Lung (tissue), 16 donors: ENCODE measurements around the gene CABP4. TPM values are rescaled to one million over a fixed set of nuclear protein-coding genes. Genes with fewer than 3 reads are reported as not detected.

ENCODE experiments used
- ATAC-seq: fragments of 200-7000 bp; cut with Tn5 transposase; one replicate; pipeline ENCODE4 v1.9.1; 2020; ENCODE audit warnings: moderate number of reproducible peaks; ENCODE audit not compliant: insufficient read depth, low FRiP score
- DNase-seq, 3 donors: peaks; one replicate each; pipeline ENCODE4 v3.0.0-alpha.2; 2013 to 2017
- H3K27ac ChIP-seq, 2 donors: one replicate each; pipeline ENCODE4 v1.5.1; 2013; ENCODE audit warnings: mild to moderate bottlenecking in 2 of 2, moderate library complexity in 2 of 2, control low read depth in 1 of 2, inconsistent platforms in 1 of 2, low read depth in 1 of 2, low read length in 1 of 2
- H3K27me3 ChIP-seq, 3 donors: one replicate each; pipeline ENCODE4 v1.5.1; 2013; ENCODE audit warnings: low read length in 2 of 3; ENCODE audit not compliant: control insufficient read depth in 3 of 3, insufficient read depth in 3 of 3
- H3K36me3 ChIP-seq, 4 donors: one replicate each; pipeline ENCODE4 v1.5.1; 2013; ENCODE audit warnings: low read length in 4 of 4, mild to moderate bottlenecking in 1 of 4, moderate library complexity in 1 of 4; ENCODE audit not compliant: control insufficient read depth in 4 of 4, insufficient read depth in 4 of 4
- H3K4me1 ChIP-seq, 5 donors: one replicate each; pipeline ENCODE4 v1.5.1; 2013; ENCODE audit warnings: low read length in 5 of 5, mild to moderate bottlenecking in 2 of 5, moderate library complexity in 1 of 5; ENCODE audit not compliant: control insufficient read depth in 5 of 5, insufficient read depth in 5 of 5
- H3K4me3 ChIP-seq: one replicate; pipeline ENCODE4 v1.5.1; 2013; ENCODE audit warnings: mild to moderate bottlenecking, control low read depth, moderate library complexity
- H3K9ac ChIP-seq, 2 donors: one replicate each; pipeline ENCODE4 v1.5.1; 2013; ENCODE audit warnings: low read length in 2 of 2, control low read depth in 1 of 2; ENCODE audit not compliant: insufficient read depth in 1 of 2
- H3K9me3 ChIP-seq, 4 donors: one replicate each; pipeline ENCODE4 v1.5.1; 2013; ENCODE audit warnings: low read length in 3 of 4, mild to moderate bottlenecking in 1 of 4, moderate library complexity in 1 of 4; ENCODE audit not compliant: control insufficient read depth in 4 of 4, insufficient read depth in 3 of 4
- WGBS, 2 donors: extraction: QIAGEN DNeasy Blood & Tissue Kit; methylation state at CpG; one replicate each; pipeline ENCODE4 v1.1.7; 2013; 5-methylcytosine and 5-hydroxymethylcytosine counted together
- long read RNA-seq, 5 donors: transcript quantifications; one replicate each; lab custom pipeline, GENCODE V29; 2026
- polyA plus RNA-seq, 2 donors: library from polyadenylated mRNA; stranded (reverse); fragments of 200-250 nt; gene quantifications; one replicate each; pipeline ENCODE4 v1.2.1, GENCODE V29; 2013
- total RNA-seq, 2 donors: library from RNA; depleted of rRNA in 1 of 2; stranded (reverse); fragments of >200 nt in 1 of 2; gene quantifications; one replicate each; pipeline ENCODE4 v1.2.1, GENCODE V29; 2014 to 2021
- TF ChIP-seq, protein P1 (sequence below): IDR thresholded peaks from 2 replicates; pipeline ENCODE4 v1.5.1; 2012; ENCODE audit warnings: mild to moderate bottlenecking; ENCODE audit errors: control extremely low read depth, extremely low read depth
- donor health status: control.
- donor health status: control.
- donor health status: Bipolar disorder and iron deficiency.
- donor health status: healthy.
- donor health status: DM: yes; HTN: yes; CAD: no.

The CABP4 gene
- total RNA-seq (1 to 10 TPM; 2.1 to 5.3 TPM), polyA plus RNA-seq (1 to 10 TPM in 1 of 2 donors, under 1 TPM in 1; 0.96 to 2.5 TPM)
- long read RNA-seq, donor 1 = 0 reads
- long read RNA-seq, donor 2 = 0 reads
- long read RNA-seq, donor 3 = 0 reads
- long read RNA-seq, donor 4 = 0 reads
- long read RNA-seq, donor 5 = 0 reads

DNA sequence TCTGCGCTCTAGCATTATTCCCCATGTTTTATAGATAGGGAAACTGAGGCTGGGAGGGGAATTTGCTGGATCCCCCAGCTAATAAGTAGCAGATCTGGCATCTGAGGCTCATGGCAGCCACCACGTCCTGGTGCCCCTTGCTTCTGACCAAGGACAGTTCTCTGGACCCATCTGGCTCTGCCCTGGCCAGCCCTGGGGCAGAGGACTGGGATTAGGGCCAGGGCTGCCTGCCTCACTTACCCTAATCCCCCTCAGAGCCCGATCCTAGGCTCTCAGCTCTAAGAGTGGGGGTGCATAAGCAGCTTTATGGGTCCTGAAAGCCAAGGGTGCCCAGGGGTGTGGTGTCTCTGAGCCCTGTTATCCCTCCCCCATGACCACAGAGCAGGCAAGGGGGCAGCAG is at the start of gene CABP4:
Gene CABP4, plus strand, starts transcription at position 301 of the 400 bp plus-strand sequence. Its CDS starts 70 bp downstream, at position 371.
- H3K9me3 ChIP-seq = no peaks in the 10 kb centered on the region
- no peaks in the 10 kb centered on the region for H3K27me3 ChIP-seq
- TF ChIP-seq, protein P1, sequence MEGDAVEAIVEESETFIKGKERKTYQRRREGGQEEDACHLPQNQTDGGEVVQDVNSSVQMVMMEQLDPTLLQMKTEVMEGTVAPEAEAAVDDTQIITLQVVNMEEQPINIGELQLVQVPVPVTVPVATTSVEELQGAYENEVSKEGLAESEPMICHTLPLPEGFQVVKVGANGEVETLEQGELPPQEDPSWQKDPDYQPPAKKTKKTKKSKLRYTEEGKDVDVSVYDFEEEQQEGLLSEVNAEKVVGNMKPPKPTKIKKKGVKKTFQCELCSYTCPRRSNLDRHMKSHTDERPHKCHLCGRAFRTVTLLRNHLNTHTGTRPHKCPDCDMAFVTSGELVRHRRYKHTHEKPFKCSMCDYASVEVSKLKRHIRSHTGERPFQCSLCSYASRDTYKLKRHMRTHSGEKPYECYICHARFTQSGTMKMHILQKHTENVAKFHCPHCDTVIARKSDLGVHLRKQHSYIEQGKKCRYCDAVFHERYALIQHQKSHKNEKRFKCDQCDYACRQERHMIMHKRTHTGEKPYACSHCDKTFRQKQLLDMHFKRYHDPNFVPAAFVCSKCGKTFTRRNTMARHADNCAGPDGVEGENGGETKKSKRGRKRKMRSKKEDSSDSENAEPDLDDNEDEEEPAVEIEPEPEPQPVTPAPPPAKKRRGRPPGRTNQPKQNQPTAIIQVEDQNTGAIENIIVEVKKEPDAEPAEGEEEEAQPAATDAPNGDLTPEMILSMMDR = no peak
- no peak for DNase-seq
- no peak for ATAC-seq
- H3K36me3 ChIP-seq = no peaks in the 10 kb centered on the region
- no peak within 1 kb of the TSS for H3K9ac ChIP-seq
- no peaks in the 10 kb centered on the region for H3K4me1 ChIP-seq
- no peak within 1 kb of the TSS for H3K27ac ChIP-seq
- no peak within 1 kb of the TSS for H3K4me3 ChIP-seq
- 89 to 94% methylated on average over 3 of the region's 3 CpGs for whole genome bisulfite sequencing, 2 donors

DNA sequence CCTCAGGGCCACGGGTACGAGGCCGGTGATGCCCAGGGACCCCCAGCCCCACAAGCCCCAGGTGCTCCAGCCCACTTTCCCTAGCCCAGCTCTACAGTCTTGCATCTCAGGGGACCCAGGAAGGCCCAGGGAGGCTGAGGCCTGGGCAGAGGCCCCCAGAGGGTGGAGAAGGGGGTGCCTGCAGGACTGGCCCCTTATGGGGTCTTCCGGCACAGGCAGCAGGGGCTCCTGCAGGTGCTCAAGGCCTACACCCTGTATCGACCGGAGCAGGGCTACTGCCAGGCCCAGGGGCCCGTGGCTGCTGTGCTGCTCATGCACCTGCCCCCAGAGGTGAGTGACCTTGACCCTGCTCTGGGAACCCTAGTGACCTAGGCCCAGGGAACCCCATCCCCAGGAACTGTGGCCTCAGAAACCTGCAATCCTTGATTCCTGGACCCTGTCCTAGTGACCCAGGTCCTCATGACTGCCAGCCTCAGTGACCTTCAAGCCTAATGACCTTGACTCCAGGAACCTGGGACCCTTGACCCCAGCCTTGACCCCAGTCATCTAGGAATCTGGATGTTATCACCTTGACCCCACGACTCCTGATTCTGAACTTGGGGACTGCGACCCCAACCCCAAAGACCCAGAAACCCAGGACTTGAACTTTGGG is 49.3 kb upstream of the CABP4 start:
- Histone ChIP-seq H3K4me3 (no peak overlapping the region), H3K36me3 (no peaks in the 10 kb centered on the region), H3K4me1 (peaks cover 0 to 18% (median 8%) of the 10 kb centered on the region in 5 donors), H3K9me3 (no peaks in the 10 kb centered on the region), H3K27ac (no peak overlapping the region), H3K9ac (no peak overlapping the region), H3K27me3 (no peaks in the 10 kb centered on the region)
- DNase-seq (no peak), ATAC-seq (no peak)
- TF ChIP-seq, protein P1 = no peak
- 87% methylated on average over 9 of the region's 9 CpGs for WGBS, 2 donors

DNA sequence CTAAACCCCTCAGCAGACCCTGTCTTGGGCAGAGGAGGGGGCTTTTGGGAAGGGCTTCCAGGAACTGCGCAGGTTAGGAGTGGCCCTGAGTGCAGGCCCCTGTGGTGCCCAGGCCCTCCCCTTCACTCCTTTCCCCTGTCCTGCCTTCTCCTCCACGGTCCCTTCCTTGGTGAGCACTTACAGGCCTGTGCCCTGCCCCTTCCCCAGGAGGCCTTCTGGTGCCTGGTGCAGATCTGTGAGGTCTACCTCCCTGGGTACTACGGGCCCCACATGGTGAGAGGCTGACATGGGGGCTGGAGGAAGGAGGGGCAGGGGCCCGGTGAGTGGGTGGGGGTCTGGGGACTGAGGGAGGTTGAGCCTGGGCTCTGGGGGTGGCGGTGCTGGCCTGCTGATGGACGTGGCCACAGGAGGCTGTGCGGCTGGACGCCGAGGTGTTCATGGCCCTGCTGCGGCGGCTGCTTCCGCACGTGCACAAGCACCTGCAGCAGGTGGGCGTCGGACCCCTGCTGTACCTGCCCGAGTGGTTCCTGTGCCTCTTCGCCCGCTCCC is 48.7 kb upstream of the CABP4 start:
- no peak overlapping the region for H3K27ac ChIP-seq
- no peak overlapping the region for H3K9ac ChIP-seq
- H3K4me1 ChIP-seq = peaks cover 0 to 16% (median 8%) of the 10 kb centered on the region in 5 donors
- H3K9me3 ChIP-seq = no peaks in the 10 kb centered on the region
- no peak for DNase-seq
- H3K27me3 ChIP-seq = no peaks in the 10 kb centered on the region
- no peak overlapping the region for H3K4me3 ChIP-seq
- no peak for ATAC-seq
- WGBS, 2 donors = 81 to 91% methylated on average over 18 of the region's 18 CpGs
- TF ChIP-seq, protein P1 = no peak
- H3K36me3 ChIP-seq = no peaks in the 10 kb centered on the region
